HG03354 (cell line): ENCODE data around the gene SLC6A4.
"Not testable (repeated sequence)": the region's sequence is repeated elsewhere in the genome, so short reads cannot be mapped to it uniquely, and the experiment has no call there.

ENCODE experiments used
- ATAC-seq: cut with Tn5 transposase; IDR thresholded peaks from one replicate; pipeline ENCODE4 v1.9.1; 2021; ENCODE audit warnings: mild to moderate bottlenecking; ENCODE audit not compliant: unreplicated experiment, poor library complexity, severe bottlenecking

SLC6A4 gene

GRCh38 chr17:30222251-30222650, 13.2 kb downstream of the SLC6A4 start:
- ATAC-seq: no peak

- ATAC-seq: no peak
Measured at GRCh38 chr17:30221346-30221745, 14.2 kb downstream of the SLC6A4 start.

GRCh38 chr17:30220414-30220813, 15.1 kb downstream of the SLC6A4 start:
- ATAC-seq: no peak

- no peak for ATAC-seq
Measured at GRCh38 chr17:30219833-30220232, 15.7 kb downstream of the SLC6A4 start.

GRCh38 chr17:30219315-30219714, 16.2 kb downstream of the SLC6A4 start:
- no peak for ATAC-seq

- ATAC-seq: no peak
Measured at GRCh38 chr17:30218799-30219198, 16.7 kb downstream of the SLC6A4 start.

- ATAC-seq: no peak
Measured at GRCh38 chr17:30217746-30218245, 17.7 kb downstream of the SLC6A4 start.

- ATAC-seq: no peak
Measured at GRCh38 chr17:30217054-30217453, 18.4 kb downstream of the SLC6A4 start.

- peak; percentile 66 for ATAC-seq
Measured at GRCh38 chr17:30212750-30213149, 22.7 kb downstream of the SLC6A4 start.

- ATAC-seq: no peak
Measured at GRCh38 chr17:30211371-30211770, 24.1 kb downstream of the SLC6A4 start.

GRCh38 chr17:30210901-30211300, 24.6 kb downstream of the SLC6A4 start:
- no peak for ATAC-seq

GRCh38 chr17:30210366-30210765, 25.1 kb downstream of the SLC6A4 start:
- no peak for ATAC-seq

- ATAC-seq: no peak
Measured at GRCh38 chr17:30209930-30210329, 25.6 kb downstream of the SLC6A4 start.

GRCh38 chr17:30208214-30208613, 27.3 kb downstream of the SLC6A4 start:
- ATAC-seq: no peak

- no peak for ATAC-seq
Measured at GRCh38 chr17:30207655-30208054, 27.8 kb downstream of the SLC6A4 start.

- ATAC-seq: no peak
Measured at GRCh38 chr17:30203471-30203981, 32.0 kb downstream of the SLC6A4 start.

GRCh38 chr17:30200656-30201055, 34.8 kb downstream of the SLC6A4 start:
- ATAC-seq: not testable (repeated sequence)

- ATAC-seq: no peak
Measured at GRCh38 chr17:30200106-30200505, 35.4 kb downstream of the SLC6A4 start.

- ATAC-seq: no peak
Measured at GRCh38 chr17:30199600-30199999, 35.9 kb downstream of the SLC6A4 start.

- ATAC-seq: no peak
Measured at GRCh38 chr17:30197416-30197815, 38.1 kb downstream of the SLC6A4 start.

- ATAC-seq: no peak
Measured at GRCh38 chr17:30196504-30196903, 39.0 kb downstream of the SLC6A4 start.

GRCh38 chr17:30191072-30191471, 44.4 kb downstream of the SLC6A4 start:
- ATAC-seq: no peak
